ENCODE measurements around the gene EXOC2.
"Not testable (repeated sequence)": the region's sequence is repeated elsewhere in the genome, so short reads cannot be mapped to it uniquely, and the experiment has no call there.

EXOC2 gene

GRCh38 chr6:667253-667927 is 25.5 kb downstream of the EXOC2 start:
- DNase-seq (ENCODE audit: low read depth) = no peak
- H3K4me3 ChIP-seq (ENCODE audit: low read depth, low read length) = no peak overlapping the region
- no peak for TF ChIP-seq CTCF (IDR thresholded peaks at IDR 0.05; ENCODE audit: insufficient read depth, low read depth, low read length, missing control alignments)

DNA sequence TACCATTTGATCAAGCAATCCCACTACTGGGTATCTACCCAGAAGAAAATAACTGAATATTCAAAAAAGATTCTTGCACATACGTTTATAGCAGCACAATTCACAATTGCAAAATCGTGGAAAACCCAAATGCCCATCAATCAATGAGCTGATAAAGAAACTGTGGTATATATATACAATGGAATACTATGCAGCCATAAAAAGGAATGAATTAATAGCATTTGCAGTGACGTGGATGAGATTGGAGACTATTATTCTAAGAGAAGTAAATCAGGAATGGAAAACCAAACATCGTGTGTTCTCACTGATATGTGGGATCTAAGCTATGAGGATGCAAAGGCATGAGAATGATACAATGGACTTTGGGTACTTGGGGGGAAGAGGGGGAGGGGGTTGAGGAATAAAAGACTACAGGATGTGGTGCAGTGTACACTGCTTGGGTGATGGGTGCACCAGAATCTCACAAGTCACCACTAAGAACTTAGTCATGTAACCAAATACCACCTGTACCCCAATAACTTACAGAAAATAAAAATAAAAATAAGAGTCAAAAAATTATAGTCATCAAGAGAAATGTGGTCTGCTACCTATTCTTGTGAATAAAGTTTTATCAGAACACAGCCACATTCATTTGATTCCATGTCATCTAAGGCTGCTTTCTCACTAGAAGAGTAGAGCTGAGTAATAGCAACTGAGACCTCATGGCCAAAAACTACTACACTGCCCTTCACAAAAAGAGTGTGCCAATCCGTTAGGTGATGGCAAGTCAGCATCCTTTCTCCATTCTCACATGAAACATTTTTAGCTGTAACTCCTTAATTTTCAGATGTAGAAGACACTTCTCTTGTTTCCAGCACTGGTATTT is 27.3 kb downstream of the EXOC2 start:
- TF ChIP-seq CTCF (IDR thresholded peaks at IDR 0.05; ENCODE audit: insufficient read depth, low read depth, low read length, missing control alignments) = no peak
- H3K4me3 ChIP-seq (ENCODE audit: low read depth, low read length) = no peak overlapping the region
- DNase-seq (ENCODE audit: low read depth) = no peak

- not testable (repeated sequence) for DNase-seq (ENCODE audit: low read depth); H3K4me3 ChIP-seq (ENCODE audit: low read depth, low read length)
Observed at GRCh38 chr6:663788-664187, 29.2 kb downstream of the EXOC2 start.

DNA sequence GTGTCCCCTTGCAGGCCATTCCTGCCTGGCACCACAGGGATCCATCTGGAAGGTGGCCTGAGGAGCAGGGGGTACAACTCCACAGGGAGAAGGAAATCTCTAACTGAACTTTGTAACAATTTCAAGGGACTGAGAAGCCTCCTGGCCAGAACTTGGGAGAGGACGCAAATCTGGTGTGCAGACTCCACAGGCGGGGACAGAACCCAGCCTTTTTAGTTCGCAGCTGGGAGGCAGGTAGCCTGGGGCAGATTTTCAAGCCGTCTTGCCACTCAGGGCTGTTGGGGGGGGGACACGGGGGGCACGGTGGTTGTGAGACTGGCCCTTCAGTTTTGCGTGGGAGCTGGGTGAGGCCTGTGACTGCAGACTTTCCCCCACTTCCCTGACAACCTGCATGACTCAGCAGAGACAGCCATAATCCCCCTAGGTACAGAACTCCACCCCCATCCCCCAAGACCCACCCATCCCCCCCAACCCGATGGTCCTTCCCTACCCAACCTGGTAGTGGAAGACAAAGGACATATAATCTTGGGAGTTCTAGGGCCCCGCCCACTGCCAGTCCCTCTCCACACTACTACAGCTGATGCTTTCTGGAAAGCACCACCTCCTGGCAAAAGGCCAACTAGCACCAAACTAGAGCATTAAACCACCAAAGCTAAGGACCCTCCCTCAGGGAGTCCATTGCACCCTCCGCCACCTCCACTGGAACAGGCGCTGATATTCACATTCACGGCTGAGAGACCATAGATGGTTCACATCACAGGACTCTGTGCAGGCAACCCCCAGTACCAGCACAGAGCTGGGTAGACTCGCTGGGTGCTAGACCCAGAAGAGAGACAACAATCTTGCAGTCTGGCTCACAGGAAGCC is 33.0 kb downstream of the EXOC2 start:
- no peak for TF ChIP-seq CTCF (IDR thresholded peaks at IDR 0.05; ENCODE audit: insufficient read depth, low read depth, low read length, missing control alignments)
- no peak for DNase-seq (ENCODE audit: low read depth)

GRCh38 chr6:658244-658643 is 34.7 kb downstream of the EXOC2 start:
- no peak for TF ChIP-seq CTCF (IDR thresholded peaks at IDR 0.05; ENCODE audit: insufficient read depth, low read depth, low read length, missing control alignments)
- no peak overlapping the region for H3K4me3 ChIP-seq (ENCODE audit: low read depth, low read length)
- DNase-seq (ENCODE audit: low read depth) = no peak

More for the DNA sequence above, 33.0 kb downstream of the EXOC2 start:
- no peak overlapping the region for H3K4me3 ChIP-seq (ENCODE audit: low read depth, low read length)

- H3K4me3 ChIP-seq (ENCODE audit: low read depth, low read length) = no peak overlapping the region
- no peak for DNase-seq (ENCODE audit: low read depth)
- no peak for TF ChIP-seq CTCF (IDR thresholded peaks at IDR 0.05; ENCODE audit: insufficient read depth, low read depth, low read length, missing control alignments)
Observed at GRCh38 chr6:657743-658142, 35.2 kb downstream of the EXOC2 start.

All from GM12865 (cell line).